HUDEP-2 (cell line): ENCODE results near the gene CASTOR1.

Source experiments
- DNase-seq, 76 experiments: peaks; one replicate each; lab custom pipeline; 2025; ENCODE audit not compliant: unreplicated experiment in 76 of 76; lab: John Stamatoyannopoulos, UW

CASTOR1 gene

DNA sequence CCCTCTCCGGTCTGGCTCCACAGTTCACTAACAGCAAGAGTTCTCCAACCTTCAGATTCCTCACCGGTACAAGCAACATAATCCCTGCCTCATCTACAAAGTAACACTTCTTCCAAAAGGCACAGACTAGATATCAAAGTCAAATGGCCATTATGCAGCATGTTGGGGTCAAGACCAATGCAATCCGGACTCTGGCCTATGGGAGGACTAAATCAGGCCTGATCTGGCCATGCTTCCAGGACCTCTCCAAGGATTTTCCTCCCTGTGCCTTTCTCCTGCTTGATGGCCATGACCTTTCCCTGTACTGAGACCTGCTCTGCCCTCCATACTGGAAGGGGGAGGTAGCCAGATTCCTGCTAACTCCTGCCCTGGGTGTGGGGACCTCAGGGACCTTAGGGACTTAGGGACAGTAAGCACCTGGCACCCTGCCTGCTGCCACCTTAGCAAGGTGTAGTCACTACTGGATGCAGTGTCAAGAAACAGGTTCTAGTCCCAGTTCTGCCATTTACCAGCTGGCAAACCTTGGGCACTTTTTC lies 30.8 kb upstream of the CASTOR1 start:
- DNase-seq, result no peak

DNA sequence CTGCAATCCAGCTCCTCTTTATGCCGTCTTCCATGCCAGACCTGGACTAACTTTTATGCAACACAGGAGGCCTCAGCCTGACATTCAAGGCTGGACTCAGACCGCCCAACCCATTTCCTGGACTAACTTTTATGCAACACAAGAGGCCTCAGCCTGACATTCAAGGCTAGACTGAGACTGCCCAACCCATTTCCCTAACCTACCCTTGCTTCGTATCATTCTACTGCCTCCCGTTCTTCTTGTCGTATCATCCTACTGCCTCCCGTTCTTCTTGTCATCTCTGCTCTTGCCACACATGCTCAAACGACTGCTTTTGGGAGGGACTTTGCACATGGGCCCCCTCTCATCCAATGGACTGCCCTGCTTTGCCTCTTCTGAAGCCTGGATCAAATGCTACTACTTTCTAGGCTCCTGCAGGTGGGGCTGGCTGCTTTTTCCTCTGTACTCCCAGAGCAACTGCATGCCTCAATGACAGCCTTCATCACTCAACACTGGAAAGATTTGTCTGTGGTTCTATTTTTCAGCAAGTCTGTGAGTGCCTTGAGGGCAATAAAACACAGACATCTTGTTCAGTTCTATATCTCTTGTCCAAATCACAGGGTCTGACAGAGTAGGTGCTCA lies 29.6 kb upstream of the CASTOR1 start:
- peak in 1 of 76 experiments; percentile 11 for DNase-seq

DNA sequence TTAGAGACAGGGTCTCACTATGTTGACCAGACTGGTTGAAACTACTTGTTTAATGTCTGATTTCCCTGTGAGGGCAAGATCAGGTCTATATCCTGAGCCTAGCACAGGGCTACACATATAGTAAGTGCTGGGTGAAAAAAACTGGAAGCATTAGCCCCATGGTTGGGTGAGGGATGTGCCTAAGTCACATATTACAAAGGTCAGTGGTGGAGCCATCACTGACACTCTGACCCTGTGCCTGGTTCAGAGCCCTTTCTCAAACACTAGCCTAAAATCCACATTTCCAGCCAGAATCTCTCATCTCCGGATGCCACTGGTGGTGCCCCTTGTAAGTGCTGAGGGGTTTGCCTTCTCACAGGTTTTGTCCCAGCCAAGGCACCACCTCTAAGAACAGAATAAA lies 28.5 kb upstream of the CASTOR1 start:
- DNase-seq, result no peak

DNA sequence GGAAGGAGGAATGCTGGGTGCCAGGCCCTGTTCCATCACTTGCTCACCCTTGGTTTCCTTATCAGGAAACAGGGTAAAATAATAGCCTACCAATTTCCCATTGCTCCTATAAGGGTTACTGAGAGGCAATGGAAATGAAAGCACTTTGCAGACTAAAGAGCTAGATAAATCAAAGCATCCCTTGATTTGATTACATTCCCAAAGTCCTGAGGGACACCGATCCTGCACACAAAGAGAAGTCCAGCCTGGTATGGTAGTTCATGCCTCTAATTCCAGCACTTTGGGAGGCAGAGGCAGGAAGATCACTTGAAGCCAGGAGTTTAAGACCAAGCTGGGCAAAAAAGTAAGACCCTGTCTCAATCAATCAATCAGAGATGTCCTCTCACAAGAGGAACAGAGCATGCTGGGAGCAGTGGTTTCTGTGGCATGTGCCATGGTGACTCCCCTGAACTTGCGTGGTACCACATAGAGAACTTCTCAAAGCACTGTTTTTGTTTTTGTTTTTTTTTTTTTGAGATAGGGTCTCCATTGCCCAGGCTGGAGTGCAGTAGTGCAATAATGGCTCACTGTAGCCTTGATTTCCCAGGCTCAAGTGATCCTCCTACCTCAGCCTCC lies 26.8 kb upstream of the CASTOR1 start:
- DNase-seq, result no peak

DNA sequence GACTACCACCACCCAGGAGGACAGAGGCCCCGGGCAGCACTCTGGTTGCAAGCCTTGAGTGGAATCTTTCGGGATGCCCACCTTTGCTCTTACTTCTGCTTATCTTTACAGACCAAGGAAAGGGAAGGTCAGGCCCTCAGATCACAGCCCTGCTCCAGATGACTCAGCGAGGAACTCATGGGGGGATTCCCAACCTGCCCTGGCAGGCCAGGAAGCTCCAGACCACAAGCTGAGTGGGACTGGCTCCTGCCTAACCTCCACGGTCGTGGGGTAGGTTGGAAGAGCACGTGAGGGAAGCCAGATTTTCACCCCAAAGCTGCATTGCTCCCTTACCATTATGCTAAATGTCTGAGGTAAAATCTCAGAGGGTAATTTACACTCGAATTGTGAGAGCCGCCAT lies 25.6 kb upstream of the CASTOR1 start:
- no peak for DNase-seq

DNA sequence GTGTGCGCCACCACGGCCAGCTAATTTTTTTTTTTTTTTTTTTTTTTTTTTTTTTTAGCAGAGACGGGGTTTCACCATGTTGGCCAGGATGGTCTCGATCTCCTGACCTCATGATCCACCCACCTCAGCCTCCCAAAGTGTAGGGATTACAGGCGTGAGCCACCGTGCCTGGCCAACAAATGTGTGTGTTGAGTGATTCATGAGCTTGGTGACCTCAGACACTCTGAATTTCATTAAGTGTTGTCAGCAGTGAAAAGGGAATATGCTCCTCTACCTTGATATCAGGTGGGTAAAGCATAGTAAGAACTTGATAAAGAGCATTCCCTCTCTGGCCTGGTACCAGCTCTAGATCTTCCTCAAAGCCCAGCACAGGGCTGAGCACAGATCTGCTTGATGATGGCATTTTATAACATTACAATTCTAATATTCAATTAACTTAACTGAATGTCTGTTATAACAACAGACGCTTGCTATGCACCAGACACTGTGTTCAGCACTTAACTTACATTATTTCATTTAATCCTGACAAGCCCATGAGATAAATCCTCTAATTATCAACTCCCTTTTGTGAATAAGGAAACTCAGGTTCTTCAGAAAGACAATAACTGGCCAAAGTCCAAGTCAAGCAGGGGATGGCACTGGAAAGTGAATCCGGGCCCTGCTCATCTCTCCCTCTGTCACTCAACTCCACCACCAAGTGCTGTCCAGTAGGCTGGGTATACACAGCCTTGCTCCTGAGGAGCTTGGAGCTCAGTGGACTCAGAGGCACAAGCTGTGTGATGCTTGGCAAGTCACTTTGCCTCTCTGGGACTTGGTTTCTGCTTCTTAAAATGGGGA lies 24.4 kb upstream of the CASTOR1 start:
- no peak for DNase-seq

DNA sequence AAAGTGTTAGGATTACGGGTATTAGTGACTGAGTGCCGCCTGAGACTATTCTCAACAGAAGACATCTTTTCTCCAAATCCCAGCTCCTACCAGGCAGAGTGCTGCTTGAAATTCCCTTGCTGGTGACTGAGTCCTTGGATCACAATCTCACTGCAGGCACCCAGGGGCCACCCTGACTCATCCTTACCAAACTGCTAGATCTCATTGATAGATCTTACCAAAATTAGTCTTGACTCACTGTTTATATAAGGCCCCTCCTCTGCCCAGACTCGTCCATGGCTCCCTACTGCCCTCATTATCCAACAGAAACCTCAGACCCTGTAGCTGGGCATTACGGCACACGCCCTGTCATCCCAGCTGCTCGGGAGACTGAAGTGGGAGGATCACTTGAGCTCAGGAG lies 22.7 kb upstream of the CASTOR1 start:
- DNase-seq, result peak in 3 of 76 experiments; percentile 9 to 22 (median 16)

DNA sequence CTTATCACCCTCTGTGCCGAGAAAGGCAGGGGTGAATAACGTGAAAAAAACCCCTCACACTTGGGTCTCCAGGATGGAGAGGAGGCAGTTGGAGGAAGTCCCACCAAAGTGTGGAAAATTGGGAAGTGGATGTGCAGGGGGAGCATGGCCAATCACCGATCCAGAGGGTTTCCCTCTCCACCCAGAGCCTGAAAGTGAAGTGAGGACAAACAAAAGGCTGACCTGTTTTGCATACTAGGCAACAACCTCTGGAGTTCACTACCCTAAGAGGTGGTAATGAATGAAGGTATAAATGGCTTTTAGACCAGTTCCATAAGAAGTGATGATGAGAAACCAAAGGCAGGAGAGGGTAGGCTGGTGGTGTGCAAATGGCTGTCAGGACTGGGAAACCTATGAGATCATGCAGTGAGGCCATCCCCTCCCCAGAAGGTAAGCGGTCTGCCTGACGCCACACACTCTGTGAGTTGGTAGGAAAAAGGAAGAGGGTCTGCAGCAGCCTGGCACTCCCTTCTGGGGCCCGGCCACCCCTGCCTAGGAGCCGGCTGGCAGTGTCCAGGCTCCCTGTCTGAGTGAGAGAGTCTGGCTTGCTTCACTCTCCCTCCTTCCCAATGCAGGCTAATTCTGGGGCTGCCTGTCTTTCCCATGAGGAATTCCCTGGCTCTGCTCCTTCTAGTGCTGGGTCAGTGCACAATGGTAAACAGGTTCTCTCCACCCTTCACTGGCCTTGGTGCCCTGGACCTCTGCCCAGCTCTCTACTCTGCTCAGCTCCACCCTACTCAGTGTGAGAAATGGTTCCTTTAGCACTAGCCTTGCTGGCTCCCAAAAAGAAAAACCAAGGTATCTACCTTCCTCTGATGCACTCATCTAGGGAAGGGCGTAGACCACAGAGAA lies 21.8 kb upstream of the CASTOR1 start:
- peak in 7 of 76 experiments; percentile 11 to 22 (median 16) for DNase-seq

DNA sequence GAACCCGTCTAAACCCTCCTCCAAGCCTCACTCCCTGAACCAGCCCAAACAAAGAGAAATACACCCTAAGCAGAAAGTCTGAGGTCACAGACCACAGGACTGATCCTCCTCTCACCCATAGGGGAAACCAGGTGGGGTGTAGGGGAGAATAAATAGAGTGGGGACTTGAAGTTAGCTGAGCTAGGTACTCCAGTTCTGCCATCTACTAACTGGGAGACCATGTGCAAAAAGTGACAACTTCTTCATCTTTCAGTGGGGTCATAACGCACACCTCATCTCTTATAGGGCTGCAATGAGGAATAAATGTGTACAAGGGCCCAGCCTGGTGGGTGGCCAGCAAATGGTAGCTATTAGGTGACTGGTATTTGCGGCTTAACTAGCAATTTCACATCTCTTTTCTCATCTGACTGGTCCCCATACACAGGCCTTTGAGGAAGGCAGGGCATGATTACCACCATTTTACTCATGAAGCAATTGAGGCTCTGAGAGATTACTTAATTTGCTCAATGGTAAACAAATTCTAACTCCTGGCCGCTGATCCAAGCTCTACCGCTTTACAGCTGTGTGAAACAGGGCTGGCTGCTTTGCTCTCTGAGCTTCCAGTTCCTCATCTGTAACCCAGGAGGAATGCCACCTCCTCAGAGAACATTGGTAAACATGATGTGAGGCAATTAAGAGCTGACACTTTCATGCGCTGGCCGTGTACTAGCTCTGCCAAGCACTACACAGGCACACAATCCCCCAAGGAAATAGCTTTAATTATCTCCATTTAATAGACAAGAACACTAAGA lies 20.8 kb upstream of the CASTOR1 start:
- peak in 3 of 76 experiments; percentile 10 to 15 (median 15) for DNase-seq

DNA sequence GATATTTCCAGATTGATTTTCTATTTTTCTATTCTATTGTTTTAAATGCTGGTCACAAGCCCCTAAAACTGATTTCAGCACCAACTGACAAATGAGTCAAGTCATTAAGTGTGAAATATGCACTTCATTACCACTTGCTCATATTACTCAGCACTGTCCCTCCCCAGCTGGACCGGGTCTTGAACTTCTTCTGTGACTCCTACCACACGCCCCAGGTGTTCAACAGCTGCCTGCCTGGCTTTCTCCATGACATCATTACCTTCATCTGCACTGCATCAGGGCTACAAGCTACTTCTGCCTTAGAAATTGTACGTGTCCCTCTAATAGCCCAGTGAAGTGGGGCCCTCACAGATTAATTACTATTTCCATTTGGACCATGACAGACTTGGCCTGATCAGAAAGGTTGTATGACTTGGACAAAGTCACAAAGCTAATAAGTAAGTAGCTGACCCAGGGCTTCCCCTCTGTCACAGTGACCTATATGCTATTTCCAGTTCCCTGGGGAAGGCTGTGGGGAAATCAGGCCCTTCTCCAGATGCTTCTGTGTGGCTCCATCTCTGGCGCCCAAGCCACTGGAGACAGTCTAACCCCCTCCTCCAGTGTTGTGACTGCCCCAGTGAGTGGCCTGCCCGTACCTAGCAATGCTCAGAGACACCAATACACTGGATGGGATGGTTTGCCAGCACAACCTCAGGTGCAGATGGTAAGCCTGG lies 19.4 kb upstream of the CASTOR1 start:
- no peak for DNase-seq

DNA sequence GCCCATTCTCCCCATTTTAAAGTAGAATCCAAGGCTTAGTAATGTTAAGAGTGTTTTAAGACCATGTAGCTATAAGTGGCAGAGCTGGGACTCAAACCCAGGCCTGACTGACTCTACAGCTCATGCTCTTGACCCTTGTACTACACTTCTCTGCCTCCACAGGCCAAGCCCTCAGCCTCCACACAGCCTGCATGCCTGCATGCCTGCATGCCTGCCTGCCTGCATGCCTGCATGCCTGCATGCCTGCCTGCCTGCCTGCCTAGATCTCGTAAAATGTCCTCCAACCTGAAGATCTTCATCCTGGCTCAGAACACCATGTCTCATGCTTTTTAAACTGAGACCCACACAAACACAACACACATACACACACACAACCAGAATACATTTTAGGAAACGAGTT lies 18.8 kb upstream of the CASTOR1 start:
- DNase-seq, result no peak

DNA sequence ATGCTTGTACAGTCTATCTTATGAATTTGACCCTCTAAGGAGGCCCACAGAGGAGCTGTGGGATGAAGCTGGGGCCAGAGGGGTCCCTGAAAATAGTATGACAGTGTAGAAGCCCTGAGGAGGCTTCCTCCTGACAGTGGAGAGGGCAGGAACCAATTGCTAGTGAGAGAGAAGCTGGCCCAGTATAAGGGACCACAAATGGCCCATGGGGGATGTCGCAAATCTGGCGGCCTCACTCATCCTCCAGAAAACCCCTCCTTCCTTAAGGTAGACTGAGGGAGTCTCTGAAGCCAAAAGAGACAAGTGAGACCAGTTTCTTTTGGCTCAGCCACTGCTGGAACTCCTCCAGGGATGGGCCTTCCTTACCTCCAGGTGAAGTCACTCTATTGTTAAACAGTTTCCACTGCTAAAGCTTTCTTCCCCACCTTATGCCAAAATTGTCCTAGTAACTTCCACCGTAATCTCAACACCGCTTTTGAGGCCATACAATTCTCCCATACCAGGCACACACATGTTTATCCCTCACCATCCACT lies 17.8 kb upstream of the CASTOR1 start:
- no peak for DNase-seq

DNA sequence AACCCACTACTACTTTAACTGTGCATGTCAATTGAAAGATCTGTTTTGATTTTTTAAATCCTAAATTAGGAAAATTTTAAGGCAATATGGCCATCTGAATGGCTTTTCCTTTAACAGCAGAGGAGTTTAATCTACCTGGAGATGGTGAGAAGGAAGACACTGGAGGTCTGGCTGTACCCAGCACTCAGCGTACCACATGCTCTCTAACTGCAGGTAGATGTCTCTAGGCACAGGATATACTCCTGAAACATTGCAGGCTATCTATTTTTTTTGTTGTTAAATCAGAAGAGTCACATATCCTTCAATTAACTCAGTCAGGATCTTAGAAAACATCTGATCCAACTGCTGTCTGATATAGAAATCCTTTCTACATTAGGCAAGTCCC lies 17.3 kb upstream of the CASTOR1 start:
- DNase-seq, result no peak

DNA sequence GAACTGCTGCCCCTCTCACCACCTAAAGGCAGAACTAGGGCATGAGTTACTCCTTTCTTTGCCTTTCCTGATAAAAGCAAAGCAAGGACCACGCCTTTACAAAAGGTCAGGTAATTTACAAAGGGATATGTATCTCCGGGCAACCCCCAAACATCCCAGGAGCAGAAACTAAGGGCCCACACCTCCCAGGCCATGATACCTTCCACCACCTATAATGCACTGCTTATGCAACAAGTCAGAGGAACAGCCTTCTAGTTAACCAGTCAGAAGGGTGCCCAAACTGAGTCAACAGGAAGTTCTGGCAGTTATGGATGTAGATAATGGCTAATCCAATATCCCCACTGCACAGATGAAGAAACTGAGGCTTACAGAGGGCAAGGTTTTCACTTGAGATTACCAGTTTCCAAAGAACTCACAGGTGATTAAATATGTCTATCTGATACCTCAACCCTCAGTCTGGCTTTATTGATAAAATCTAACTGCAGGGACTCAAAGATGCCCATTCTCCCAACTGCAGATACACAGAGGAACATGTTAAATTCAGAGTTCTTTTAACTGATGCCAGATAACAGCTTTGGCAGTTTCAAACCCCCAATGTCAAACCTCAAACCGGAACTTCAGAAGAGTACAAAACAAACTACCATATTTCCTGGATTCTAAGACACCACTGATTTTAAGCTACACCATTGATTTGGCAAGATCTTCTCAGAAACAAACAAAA lies 16.8 kb upstream of the CASTOR1 start:
- DNase-seq, result peak in 25 of 76 experiments; percentile 19 to 78 (median 47)

DNA sequence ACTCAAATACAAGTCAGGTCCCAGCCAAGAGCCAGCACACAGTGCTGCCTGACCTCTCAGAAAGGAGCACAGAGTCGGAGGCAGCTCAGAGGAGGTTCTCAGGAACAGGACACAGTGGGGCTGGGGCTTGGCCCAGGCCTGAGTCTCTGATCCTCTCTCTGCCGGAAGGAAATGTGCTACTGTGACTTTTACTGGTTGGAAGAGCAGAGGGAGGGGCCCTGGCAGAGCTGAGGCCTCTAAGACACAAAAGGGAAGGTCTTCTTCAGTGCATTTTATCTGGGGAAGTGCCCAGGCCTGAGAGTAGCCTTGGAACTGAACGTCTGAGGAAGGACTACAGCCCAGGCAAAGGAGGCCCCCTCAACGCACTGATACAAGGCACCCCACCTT lies 16.2 kb upstream of the CASTOR1 start:
- DNase-seq, result peak in 52 of 76 experiments; percentile 9 to 76 (median 42)

DNA sequence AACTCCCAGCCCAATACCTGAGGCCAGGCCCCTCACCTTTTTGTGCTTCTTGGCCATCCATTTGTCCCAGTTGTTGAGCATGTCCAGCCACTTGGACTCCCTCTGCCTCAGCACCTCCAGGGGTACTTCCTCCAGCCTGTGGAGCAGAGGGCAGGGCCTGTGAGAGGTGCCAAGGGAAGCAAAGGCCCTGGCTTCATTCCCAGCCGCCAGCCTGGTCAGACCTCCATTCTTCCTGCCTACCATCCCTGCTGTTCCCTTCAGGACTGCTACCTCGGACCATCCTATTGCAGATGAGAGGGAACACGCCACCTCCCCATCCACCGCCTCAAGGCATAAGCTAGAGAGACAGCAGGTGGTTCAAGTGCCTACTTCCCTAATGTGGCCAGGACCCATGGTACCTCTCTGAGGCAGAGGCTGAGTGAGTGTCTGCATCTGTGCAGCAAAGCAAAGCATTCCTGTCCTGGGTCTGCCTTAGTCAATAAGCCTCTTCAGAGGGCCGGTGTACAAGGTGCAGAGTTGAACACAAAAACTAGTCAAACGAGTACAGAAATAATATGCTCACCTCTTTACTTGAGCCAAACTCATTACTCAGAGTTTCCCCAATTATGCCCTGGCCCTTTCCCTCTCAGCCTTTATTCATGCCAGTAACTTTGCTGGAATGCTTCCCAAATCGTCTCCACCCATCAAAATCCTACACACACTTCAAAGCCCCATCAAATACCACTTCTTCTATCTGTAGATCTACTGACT lies 15.4 kb upstream of the CASTOR1 start:
- DNase-seq, result peak in 3 of 76 experiments; percentile 11 to 38 (median 17)

DNA sequence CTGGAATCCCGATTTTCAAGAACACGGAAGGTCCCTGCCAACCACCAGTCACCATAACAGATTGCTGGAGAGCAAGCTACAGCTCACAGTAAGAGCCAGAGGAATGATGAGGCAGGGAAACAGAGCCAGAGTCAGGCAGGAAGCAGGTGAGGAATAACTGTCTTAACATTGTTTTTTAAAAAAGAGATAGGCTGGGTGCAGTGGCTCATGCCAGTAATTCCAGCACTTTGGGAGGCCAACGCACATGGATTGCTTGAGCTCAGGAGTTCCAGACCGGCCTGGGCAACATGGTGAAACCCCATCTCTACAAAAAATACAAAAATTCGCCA lies 13.5 kb upstream of the CASTOR1 start:
- DNase-seq, result no peak
